ENCODE results near the gene TACC3. TPM values are rescaled to one million over a fixed set of nuclear protein-coding genes. Genes with fewer than 3 reads are reported as not detected.

TACC3 gene
- total RNA-seq, 1 experiment from 2014 or later: 32.0 TPM

- H2AFZ ChIP-seq (ENCODE audit: low read length): no peak overlapping the region
- POLR2A ChIA-PET (ENCODE audit: unreplicated experiment): no interaction called here
- H3K9me3 ChIP-seq (ENCODE audit: low read length): no peaks in the 10 kb centered on the region
- no peak overlapping the region for H3K4me2 ChIP-seq (ENCODE audit: low read length)
- intact Hi-C loops (cut with micrococcal nuclease): no loop called here
- H3K9ac ChIP-seq (ENCODE audit: low read length): no peak overlapping the region
- peaks cover 20% of the 10 kb centered on the region for H3K79me2 ChIP-seq (ENCODE audit: low read length)
- ATAC-seq: no peak
- H3F3A ChIP-seq (ENCODE audit: low read length, unreplicated experiment): no peaks in the 10 kb centered on the region
- no peak overlapping the region for H3K4me3 ChIP-seq (ENCODE audit: low read length)
- H3K27me3 ChIP-seq (ENCODE audit: low read length): no peaks in the 10 kb centered on the region
- no peak overlapping the region for H3K27ac ChIP-seq (ENCODE audit: low read length)
- H3K4me1 ChIP-seq (ENCODE audit: insufficient read depth, low read length): peaks cover 16% of the 10 kb centered on the region
- H3K36me3 ChIP-seq (ENCODE audit: low read depth, low read length): peaks cover 66% of the 10 kb centered on the region
- no peak for DNase-seq
- TF ChIP-seq CTCF (conservative IDR thresholded peaks at IDR 0.05; ENCODE audit: low read depth, low read length) (no peak), EZH2 (IDR thresholded peaks at IDR 0.05; ENCODE audit: low read length, unreplicated experiment) (no peak), EZH2phosphoT487 (IDR thresholded peaks at IDR 0.05; ENCODE audit: borderline replicate concordance, low read length) (no peak)
- BruUV-seq (replicated peaks): no TSS peak
- no peaks in the 10 kb centered on the region for H3K9me2 ChIP-seq (replicated peaks; ENCODE audit: low read length)
- CTCF ChIA-PET: no interaction called here
- H4K20me1 ChIP-seq (ENCODE audit: low read length): 0 out of 2 replicates have a peak, but pooled peaks cover 6% of the 10 kb centered on the region
Measured at GRCh38 chr4:1735215-1735614, 13.9 kb downstream of the TACC3 start.

GRCh38 chr4:1736812-1737211, 15.5 kb downstream of the TACC3 start:
- no peak overlapping the region for H3K4me3 ChIP-seq (ENCODE audit: low read length)
- H3K27ac ChIP-seq (ENCODE audit: low read length): no peak overlapping the region
- H3K9ac ChIP-seq (ENCODE audit: low read length): no peak overlapping the region
- H3K9me3 ChIP-seq (ENCODE audit: low read length): no peaks in the 10 kb centered on the region
- H4K20me1 ChIP-seq (ENCODE audit: low read length): 0 out of 2 replicates have a peak, but pooled peaks cover 6% of the 10 kb centered on the region
- H3F3A ChIP-seq (ENCODE audit: low read length, unreplicated experiment): no peaks in the 10 kb centered on the region
- H3K79me2 ChIP-seq (ENCODE audit: low read length): peaks cover 14% of the 10 kb centered on the region
- POLR2A ChIA-PET (ENCODE audit: unreplicated experiment): no interaction called here
- H2AFZ ChIP-seq (ENCODE audit: low read length): no peak overlapping the region
- H3K4me1 ChIP-seq (ENCODE audit: insufficient read depth, low read length): 0 out of 2 replicates have a peak, but pooled peaks cover 1% of the 10 kb centered on the region
- CTCF ChIA-PET: no interaction called here
- H3K4me2 ChIP-seq (ENCODE audit: low read length): no peak overlapping the region
- H3K27me3 ChIP-seq (ENCODE audit: low read length): no peaks in the 10 kb centered on the region
- DNase-seq (no peak), ATAC-seq (no peak)
- intact Hi-C loops (cut with micrococcal nuclease): no loop called here
- TF ChIP-seq EZH2phosphoT487 (IDR thresholded peaks at IDR 0.05; ENCODE audit: borderline replicate concordance, low read length) (no peak), EZH2 (IDR thresholded peaks at IDR 0.05; ENCODE audit: low read length, unreplicated experiment) (no peak), CTCF (conservative IDR thresholded peaks at IDR 0.05; ENCODE audit: low read depth, low read length) (no peak)
- no TSS peak for BruUV-seq (replicated peaks)
- H3K36me3 ChIP-seq (ENCODE audit: low read depth, low read length): peaks cover 66% of the 10 kb centered on the region
- H3K9me2 ChIP-seq (replicated peaks; ENCODE audit: low read length): no peaks in the 10 kb centered on the region

GRCh38 chr4:1737666-1738065, 16.3 kb downstream of the TACC3 start:
- Histone ChIP-seq H3K9me3 (ENCODE audit: low read length) (no peaks in the 10 kb centered on the region), H3K4me3 (ENCODE audit: low read length) (no peak overlapping the region), H3F3A (ENCODE audit: low read length, unreplicated experiment) (no peaks in the 10 kb centered on the region), H4K20me1 (ENCODE audit: low read length) (0 out of 2 replicates have a peak, but pooled peaks cover 1% of the 10 kb centered on the region), H3K4me2 (ENCODE audit: low read length) (no peak overlapping the region), H2AFZ (ENCODE audit: low read length) (no peak overlapping the region), H3K4me1 (ENCODE audit: insufficient read depth, low read length) (no peaks in the 10 kb centered on the region), H3K79me2 (ENCODE audit: low read length) (peaks cover 8% of the 10 kb centered on the region), H3K27ac (ENCODE audit: low read length) (no peak overlapping the region), H3K27me3 (ENCODE audit: low read length) (no peaks in the 10 kb centered on the region), H3K36me3 (ENCODE audit: low read depth, low read length) (peaks cover 62% of the 10 kb centered on the region), H3K9me2 (replicated peaks; ENCODE audit: low read length) (no peaks in the 10 kb centered on the region), H3K9ac (ENCODE audit: low read length) (no peak overlapping the region)
- DNase-seq: no peak
- BruUV-seq (replicated peaks): no TSS peak
- ChIA-PET POLR2A (ENCODE audit: unreplicated experiment) (no interaction called here), CTCF (no interaction called here)
- intact Hi-C loops (cut with micrococcal nuclease): no loop called here
- no peak for ATAC-seq
- TF ChIP-seq EZH2phosphoT487 (IDR thresholded peaks at IDR 0.05; ENCODE audit: borderline replicate concordance, low read length) (no peak), CTCF (conservative IDR thresholded peaks at IDR 0.05; ENCODE audit: low read depth, low read length) (no peak), EZH2 (IDR thresholded peaks at IDR 0.05; ENCODE audit: low read length, unreplicated experiment) (no peak)

Data from PC-3 (cell line).